GM06990 (cell line): ENCODE data around the gene SLC4A3.

Experiments used
- DNase-seq: peaks from one replicate; pipeline ENCODE4 v3.0.0-alpha.2; 2011; ENCODE audit not compliant: insufficient read length; ENCODE audit errors: extremely low read depth
- H3K27me3 ChIP-seq: replicated peaks from 2 replicates; pipeline ENCODE4 v1.6.0; 2011; ENCODE audit warnings: low read length; ENCODE audit not compliant: control insufficient read depth, insufficient read depth
- H3K36me3 ChIP-seq: 2 replicates; pipeline ENCODE4 v1.5.1; 2011; ENCODE audit warnings: low read length; ENCODE audit not compliant: control insufficient read depth, insufficient read depth
- H3K4me3 ChIP-seq: replicated peaks from 2 replicates; pipeline ENCODE4 v1.5.1; 2011; ENCODE audit warnings: low read depth, mild to moderate bottlenecking, control low read depth, low read length
- TF ChIP-seq, protein P1 (sequence below): IDR thresholded peaks from 2 replicates; pipeline ENCODE4 v1.5.1; 2011; ENCODE audit warnings: low read length, control low read depth, mild to moderate bottlenecking, inconsistent platforms; ENCODE audit not compliant: insufficient read depth, poor library complexity, severe bottlenecking

Gene SLC4A3

DNA sequence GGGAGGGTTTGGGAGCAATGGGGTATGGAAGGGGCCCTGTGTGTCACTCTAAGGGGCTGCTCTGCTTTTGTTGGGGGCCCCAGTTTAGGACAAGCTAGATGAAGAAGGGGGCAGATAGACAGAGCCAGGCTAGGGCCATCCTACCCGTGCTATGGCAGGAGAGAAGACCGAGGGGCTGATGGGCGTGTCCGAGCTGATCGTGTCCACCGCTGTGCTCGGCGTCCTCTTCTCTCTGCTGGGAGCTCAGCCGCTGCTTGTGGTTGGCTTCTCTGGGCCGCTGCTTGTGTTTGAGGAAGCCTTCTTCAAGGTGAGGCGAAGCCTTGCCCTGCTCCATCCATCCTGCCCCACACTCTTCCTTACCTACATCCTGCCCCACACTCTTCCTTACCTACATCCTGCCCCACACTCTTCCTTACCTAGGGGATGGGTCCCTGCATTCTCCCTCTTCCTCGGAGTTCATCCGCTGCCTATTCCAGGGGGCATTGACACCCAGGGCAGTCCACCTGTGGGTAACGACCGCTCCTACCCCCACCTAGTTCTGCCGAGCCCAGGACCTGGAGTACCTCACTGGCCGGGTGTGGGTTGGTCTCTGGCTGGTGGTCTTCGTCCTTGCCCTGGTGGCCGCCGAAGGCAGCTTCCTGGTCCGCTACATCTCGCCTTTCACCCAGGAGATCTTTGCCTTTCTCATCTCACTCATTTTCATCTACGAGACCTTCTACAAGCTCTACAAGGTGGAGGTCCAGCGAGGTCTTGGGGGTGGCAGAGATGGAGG, 8.9 kb downstream of the SLC4A3 start:
- DNase-seq, result no peak
- Histone ChIP-seq H3K27me3 (no peaks in the 10 kb centered on the region; the same call in 1 of the 2 replicates), H3K36me3 (no peaks in the 10 kb centered on the region), H3K4me3 (no peak overlapping the region)
- TF ChIP-seq, protein P1, sequence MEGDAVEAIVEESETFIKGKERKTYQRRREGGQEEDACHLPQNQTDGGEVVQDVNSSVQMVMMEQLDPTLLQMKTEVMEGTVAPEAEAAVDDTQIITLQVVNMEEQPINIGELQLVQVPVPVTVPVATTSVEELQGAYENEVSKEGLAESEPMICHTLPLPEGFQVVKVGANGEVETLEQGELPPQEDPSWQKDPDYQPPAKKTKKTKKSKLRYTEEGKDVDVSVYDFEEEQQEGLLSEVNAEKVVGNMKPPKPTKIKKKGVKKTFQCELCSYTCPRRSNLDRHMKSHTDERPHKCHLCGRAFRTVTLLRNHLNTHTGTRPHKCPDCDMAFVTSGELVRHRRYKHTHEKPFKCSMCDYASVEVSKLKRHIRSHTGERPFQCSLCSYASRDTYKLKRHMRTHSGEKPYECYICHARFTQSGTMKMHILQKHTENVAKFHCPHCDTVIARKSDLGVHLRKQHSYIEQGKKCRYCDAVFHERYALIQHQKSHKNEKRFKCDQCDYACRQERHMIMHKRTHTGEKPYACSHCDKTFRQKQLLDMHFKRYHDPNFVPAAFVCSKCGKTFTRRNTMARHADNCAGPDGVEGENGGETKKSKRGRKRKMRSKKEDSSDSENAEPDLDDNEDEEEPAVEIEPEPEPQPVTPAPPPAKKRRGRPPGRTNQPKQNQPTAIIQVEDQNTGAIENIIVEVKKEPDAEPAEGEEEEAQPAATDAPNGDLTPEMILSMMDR, result no peak

DNA sequence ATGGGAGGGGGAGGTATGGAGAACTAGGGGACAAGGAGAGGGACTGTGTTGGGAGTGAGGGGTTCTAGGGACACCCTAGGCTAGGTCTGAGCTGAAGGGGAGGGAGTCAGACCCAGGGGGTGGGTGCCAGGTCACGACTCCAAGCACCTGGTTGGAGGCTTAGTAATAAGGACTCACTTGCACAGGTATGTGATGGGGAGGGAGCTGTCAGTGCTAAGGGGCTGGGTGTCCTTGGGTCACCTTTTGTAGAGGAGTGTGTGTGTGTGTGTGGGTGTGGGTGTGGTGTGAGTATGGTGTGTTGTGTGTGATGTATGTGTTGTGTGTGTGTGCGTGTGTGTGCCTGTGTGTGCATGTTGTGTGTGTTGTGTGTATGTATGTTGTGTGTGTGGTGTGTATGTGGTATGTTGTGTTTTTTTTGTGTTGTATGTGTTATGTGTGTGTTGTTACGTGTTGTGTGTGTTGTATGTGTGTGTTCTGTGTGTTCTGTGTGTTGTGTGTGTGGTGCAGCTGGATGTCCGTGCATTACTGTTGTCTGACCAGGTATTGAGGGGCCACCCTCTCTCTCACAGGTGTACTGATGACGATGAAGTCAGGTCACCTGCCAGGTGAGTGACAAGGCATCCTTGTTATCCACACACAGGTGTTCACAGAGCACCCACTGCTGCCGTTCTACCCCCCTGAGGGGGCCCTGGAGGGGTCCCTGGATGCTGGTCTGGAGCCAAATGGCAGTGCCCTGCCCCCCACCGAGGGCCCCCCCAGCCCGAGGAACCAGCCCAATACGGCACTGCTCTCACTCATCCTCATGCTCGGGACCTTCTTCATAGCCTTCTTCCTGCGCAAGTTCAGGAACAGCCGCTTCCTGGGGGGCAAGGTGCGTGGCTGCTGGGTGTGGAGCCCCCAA, 9.8 kb downstream of the SLC4A3 start:
- H3K27me3 ChIP-seq, result peaks cover 1% of the 10 kb centered on the region; the same call in 1 of the 2 replicates
- TF ChIP-seq, protein P1, result no peak
- H3K36me3 ChIP-seq, result no peaks in the 10 kb centered on the region
- no peak for DNase-seq
- no peak overlapping the region for H3K4me3 ChIP-seq

DNA sequence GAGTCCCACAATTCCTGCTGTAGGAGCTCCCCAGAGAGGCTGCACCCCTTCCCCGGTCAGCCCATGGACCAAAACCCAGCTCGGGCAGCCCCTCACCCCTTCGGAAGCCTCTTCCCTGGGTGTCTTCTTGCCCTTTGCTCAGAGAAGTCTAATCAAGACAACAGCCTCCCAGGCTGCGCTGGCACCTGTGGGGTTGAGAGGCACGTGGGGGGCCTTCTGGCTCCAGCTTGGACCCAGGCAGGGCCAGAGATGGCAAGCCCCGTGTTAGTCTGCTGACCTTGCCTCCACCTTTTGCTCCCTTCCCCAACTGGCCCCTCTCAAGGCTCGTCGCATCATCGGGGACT, 10.4 kb downstream of the SLC4A3 start:
- TF ChIP-seq, protein P1, result no peak
- no peaks in the 10 kb centered on the region for H3K36me3 ChIP-seq
- no peak for DNase-seq
- H3K4me3 ChIP-seq, result no peak overlapping the region
- peaks cover 1% of the 10 kb centered on the region; the same call in 1 of the 2 replicates for H3K27me3 ChIP-seq

DNA sequence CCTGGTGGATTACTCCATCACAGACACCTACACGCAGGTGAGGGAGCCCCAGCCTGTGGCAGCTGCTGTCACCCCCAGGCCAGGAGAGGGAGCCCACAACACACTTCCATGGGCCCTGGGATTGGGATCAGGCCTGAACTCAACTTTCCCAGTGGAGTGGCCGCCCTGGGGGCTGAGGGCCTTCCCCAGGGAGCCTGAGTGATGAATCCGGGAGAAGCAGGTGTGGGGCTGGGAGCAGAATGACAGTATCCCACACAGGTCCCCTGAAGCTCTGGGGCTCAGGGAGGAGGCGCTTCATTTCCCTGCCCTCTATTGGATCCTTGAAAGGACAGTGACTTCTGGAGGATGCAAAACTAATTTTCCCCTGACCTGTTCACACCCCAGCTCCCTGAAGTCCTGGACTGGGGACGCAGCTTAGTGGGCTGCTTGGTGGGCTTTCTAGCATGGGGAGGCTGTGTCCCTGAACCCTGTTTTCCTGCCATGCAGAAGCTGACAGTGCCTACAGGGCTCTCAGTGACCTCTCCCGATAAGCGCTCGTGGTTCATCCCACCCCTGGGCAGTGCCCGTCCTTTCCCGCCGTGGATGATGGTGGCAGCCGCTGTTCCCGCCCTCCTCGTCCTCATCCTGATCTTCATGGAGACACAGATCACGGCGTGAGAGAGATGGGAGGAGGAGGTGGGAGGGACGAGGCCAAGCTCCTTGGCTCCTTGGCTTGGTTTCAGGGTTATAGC, 11.0 kb downstream of the SLC4A3 start:
- Histone ChIP-seq H3K4me3 (no peak overlapping the region), H3K27me3 (peaks cover 1% of the 10 kb centered on the region; the same call in 1 of the 2 replicates), H3K36me3 (no peaks in the 10 kb centered on the region)
- TF ChIP-seq, protein P1, result peak; percentile 44
- DNase-seq, result no peak

DNA sequence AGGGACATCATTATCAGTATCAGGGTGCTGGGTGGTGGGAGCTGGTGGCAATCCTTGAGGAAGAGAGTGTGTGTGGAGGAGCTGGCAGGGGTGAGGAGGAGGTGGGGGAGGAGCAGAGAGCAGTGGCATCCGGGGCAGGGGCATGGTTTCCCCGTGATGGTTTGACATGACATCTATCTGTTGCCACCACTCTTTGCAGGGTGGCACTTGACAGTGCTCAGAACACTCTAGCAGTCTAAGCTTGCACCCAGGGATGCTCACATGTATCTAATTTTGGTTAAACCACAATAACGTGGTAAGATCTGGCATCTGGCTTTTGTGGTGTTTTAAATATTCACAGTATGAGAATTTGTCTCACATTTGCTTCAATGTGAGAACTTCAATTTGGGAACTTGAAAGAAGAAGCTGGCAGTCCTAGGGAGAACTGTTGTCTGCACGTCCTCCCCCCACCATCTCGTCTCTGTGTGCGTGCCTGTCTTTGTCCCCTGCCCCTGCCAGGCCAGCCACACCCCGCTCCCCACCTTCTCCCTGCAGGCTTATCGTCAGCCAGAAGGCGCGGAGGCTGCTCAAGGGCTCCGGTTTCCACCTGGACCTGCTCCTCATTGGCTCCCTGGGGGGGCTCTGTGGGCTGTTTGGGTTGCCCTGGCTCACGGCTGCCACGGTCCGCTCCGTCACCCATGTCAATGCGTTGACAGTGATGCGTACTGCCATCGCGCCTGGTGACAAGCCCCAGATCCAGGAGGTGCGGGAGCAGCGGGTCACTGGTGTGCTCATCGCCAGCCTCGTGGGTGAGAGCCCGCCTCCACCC, 11.7 kb downstream of the SLC4A3 start:
- H3K27me3 ChIP-seq, result peaks cover 1% of the 10 kb centered on the region; the same call in 1 of the 2 replicates
- DNase-seq, result no peak
- TF ChIP-seq, protein P1, result no peak
- no peaks in the 10 kb centered on the region for H3K36me3 ChIP-seq
- H3K4me3 ChIP-seq, result no peak overlapping the region
